Measurements from ENCODE around the gene EPHB1.

The EPHB1 gene

GRCh38 chr3:134887536-134887935 lies 92.5 kb downstream of the EPHB1 start:
- H3K27ac ChIP-seq (ENCODE audit: low read depth, low read length): no peak overlapping the region
- H3K27me3 ChIP-seq (ENCODE audit: control insufficient read depth in 1 of 2, insufficient read depth in 2 of 2, low read length in 2 of 2): no peaks in the 10 kb centered on the region
- H3K9me3 ChIP-seq (ENCODE audit: control insufficient read depth in 1 of 2, low read length in 2 of 2): peaks cover 0 to 3% of the 10 kb centered on the region in 2 donors
- H3K36me3 ChIP-seq (ENCODE audit: control insufficient read depth in 1 of 2, insufficient read depth in 2 of 2, low read length in 2 of 2): no peaks in the 10 kb centered on the region
- H3K4me3 ChIP-seq (ENCODE audit: low read depth in 1 of 2, low read length in 2 of 2): no peak overlapping the region
- H3K4me1 ChIP-seq (ENCODE audit: control insufficient read depth in 1 of 2, insufficient read depth in 2 of 2, low read length in 2 of 2): no peaks in the 10 kb centered on the region
- H3K9ac ChIP-seq (ENCODE audit: low read depth in 1 of 2, low read length in 2 of 2): no peak overlapping the region

DNA sequence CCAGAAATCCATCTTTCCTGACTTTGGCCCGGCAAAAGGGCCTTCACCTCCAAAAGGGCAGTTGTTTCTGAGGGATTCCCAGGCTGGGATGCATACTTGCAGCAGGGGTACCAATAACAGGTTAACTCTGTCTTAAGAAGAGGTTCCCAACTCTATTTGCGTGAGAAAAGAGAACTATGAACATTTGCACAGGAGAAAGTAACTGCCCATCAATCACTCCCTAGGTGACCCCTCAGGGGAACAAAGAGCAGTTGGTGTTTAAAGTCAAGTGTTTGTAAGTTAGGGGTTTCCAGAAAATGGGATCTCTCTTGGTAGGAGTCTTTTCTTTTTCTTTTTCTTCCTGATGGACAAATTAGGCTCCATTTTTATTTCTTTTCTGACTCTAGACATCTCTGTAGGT lies 97.3 kb downstream of the EPHB1 start:
- Histone ChIP-seq H3K4me3 (ENCODE audit: low read depth in 1 of 2, low read length in 2 of 2) (no peak overlapping the region), H3K9me3 (ENCODE audit: control insufficient read depth in 1 of 2, low read length in 2 of 2) (peaks cover 0 to 3% of the 10 kb centered on the region in 2 donors), H3K27me3 (ENCODE audit: control insufficient read depth in 1 of 2, insufficient read depth in 2 of 2, low read length in 2 of 2) (no peaks in the 10 kb centered on the region), H3K36me3 (ENCODE audit: control insufficient read depth in 1 of 2, insufficient read depth in 2 of 2, low read length in 2 of 2) (no peaks in the 10 kb centered on the region), H3K27ac (ENCODE audit: low read depth, low read length) (no peak overlapping the region), H3K4me1 (ENCODE audit: control insufficient read depth in 1 of 2, insufficient read depth in 2 of 2, low read length in 2 of 2) (no peaks in the 10 kb centered on the region), H3K9ac (ENCODE audit: low read depth in 1 of 2, low read length in 2 of 2) (no peak overlapping the region)

DNA sequence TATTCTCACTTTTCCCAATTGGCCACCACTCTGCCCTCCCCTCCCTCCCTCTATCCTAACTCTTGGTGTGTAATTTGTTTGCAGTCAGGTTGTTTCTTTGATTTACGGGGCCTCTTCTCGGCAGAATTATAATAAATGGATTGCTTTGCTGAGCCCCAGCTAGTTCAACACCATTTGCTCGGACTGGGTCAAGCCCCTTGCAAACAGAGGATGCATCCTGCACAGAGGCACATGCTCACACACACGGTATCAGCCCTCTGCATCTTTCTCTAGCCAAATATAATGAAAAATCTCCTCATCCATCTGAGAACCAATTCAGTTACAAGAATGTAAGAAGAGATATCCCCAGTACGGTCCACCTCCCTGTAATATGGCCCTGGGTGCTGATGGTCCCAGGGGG lies 97.7 kb downstream of the EPHB1 start:
- no peaks in the 10 kb centered on the region for H3K4me1 ChIP-seq (ENCODE audit: control insufficient read depth in 1 of 2, insufficient read depth in 2 of 2, low read length in 2 of 2)
- H3K27ac ChIP-seq (ENCODE audit: low read depth, low read length): no peak overlapping the region
- H3K36me3 ChIP-seq (ENCODE audit: control insufficient read depth in 1 of 2, insufficient read depth in 2 of 2, low read length in 2 of 2): no peaks in the 10 kb centered on the region
- peaks cover 0 to 3% of the 10 kb centered on the region in 2 donors for H3K9me3 ChIP-seq (ENCODE audit: control insufficient read depth in 1 of 2, low read length in 2 of 2)
- H3K4me3 ChIP-seq (ENCODE audit: low read depth in 1 of 2, low read length in 2 of 2): no peak overlapping the region
- no peaks in the 10 kb centered on the region for H3K27me3 ChIP-seq (ENCODE audit: control insufficient read depth in 1 of 2, insufficient read depth in 2 of 2, low read length in 2 of 2)
- H3K9ac ChIP-seq (ENCODE audit: low read depth in 1 of 2, low read length in 2 of 2): no peak overlapping the region

DNA sequence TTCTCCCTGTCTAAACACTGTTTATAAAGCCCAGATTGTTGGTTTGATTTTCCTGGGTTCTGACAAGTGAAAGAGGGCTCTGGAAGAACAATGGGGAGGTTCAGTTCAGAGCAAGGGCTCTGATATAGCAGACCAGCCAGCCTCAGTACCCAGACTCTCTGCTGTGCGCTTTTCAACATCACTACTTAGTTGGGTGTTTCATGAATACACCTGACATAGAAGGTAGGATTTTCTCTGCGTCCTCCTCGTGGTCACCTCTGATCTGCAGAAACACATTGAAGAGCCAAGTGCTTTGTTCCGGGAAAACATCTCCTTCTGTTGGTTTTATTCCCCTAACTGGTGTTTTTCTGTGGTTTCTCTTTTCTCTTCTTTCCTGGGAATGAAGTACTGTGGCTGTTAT lies 99.5 kb downstream of the EPHB1 start:
- no peak overlapping the region for H3K27ac ChIP-seq (ENCODE audit: low read depth, low read length)
- no peaks in the 10 kb centered on the region for H3K36me3 ChIP-seq (ENCODE audit: control insufficient read depth in 1 of 2, insufficient read depth in 2 of 2, low read length in 2 of 2)
- H3K9ac ChIP-seq (ENCODE audit: low read depth in 1 of 2, low read length in 2 of 2): no peak overlapping the region
- no peaks in the 10 kb centered on the region for H3K27me3 ChIP-seq (ENCODE audit: control insufficient read depth in 1 of 2, insufficient read depth in 2 of 2, low read length in 2 of 2)
- no peak overlapping the region for H3K4me3 ChIP-seq (ENCODE audit: low read depth in 1 of 2, low read length in 2 of 2)
- no peaks in the 10 kb centered on the region for H3K4me1 ChIP-seq (ENCODE audit: control insufficient read depth in 1 of 2, insufficient read depth in 2 of 2, low read length in 2 of 2)
- peaks cover 0 to 3% of the 10 kb centered on the region in 2 donors for H3K9me3 ChIP-seq (ENCODE audit: control insufficient read depth in 1 of 2, low read length in 2 of 2)

GRCh38 chr3:134895181-134895580 lies 100.1 kb downstream of the EPHB1 start:
- Histone ChIP-seq H3K9ac (ENCODE audit: low read depth in 1 of 2, low read length in 2 of 2) (no peak overlapping the region), H3K36me3 (ENCODE audit: control insufficient read depth in 1 of 2, insufficient read depth in 2 of 2, low read length in 2 of 2) (no peaks in the 10 kb centered on the region), H3K27ac (ENCODE audit: low read depth, low read length) (no peak overlapping the region), H3K27me3 (ENCODE audit: control insufficient read depth in 1 of 2, insufficient read depth in 2 of 2, low read length in 2 of 2) (no peaks in the 10 kb centered on the region), H3K9me3 (ENCODE audit: control insufficient read depth in 1 of 2, low read length in 2 of 2) (peaks cover 0 to 3% of the 10 kb centered on the region in 2 donors), H3K4me3 (ENCODE audit: low read depth in 1 of 2, low read length in 2 of 2) (no peak overlapping the region), H3K4me1 (ENCODE audit: control insufficient read depth in 1 of 2, insufficient read depth in 2 of 2, low read length in 2 of 2) (no peaks in the 10 kb centered on the region)

DNA sequence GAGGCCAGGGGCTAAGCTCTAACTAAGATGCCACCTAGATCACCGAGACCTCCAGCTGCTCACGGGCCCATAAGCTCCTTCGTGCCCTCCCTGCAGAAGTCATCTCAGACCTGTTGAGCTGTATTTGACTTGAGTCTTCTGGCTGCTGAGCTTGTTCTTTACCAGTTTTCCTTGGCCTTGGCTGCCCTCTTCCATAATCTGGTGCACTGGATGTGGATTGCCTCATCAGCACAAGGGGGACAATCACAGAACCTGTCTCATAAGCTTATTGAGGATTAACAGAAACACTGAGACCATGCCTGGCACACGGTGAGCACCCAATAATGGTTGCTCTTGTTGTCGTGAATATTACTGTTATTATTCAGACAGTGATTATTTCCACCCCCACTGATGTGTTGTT lies 101.1 kb downstream of the EPHB1 start:
- Histone ChIP-seq H3K36me3 (ENCODE audit: control insufficient read depth in 1 of 2, insufficient read depth in 2 of 2, low read length in 2 of 2) (no peaks in the 10 kb centered on the region), H3K9ac (ENCODE audit: low read depth in 1 of 2, low read length in 2 of 2) (no peak overlapping the region), H3K4me1 (ENCODE audit: control insufficient read depth in 1 of 2, insufficient read depth in 2 of 2, low read length in 2 of 2) (no peaks in the 10 kb centered on the region), H3K9me3 (ENCODE audit: control insufficient read depth in 1 of 2, low read length in 2 of 2) (peaks cover 0 to 3% of the 10 kb centered on the region in 2 donors), H3K27ac (ENCODE audit: low read depth, low read length) (no peak overlapping the region), H3K4me3 (ENCODE audit: low read depth in 1 of 2, low read length in 2 of 2) (no peak overlapping the region), H3K27me3 (ENCODE audit: control insufficient read depth in 1 of 2, insufficient read depth in 2 of 2, low read length in 2 of 2) (no peaks in the 10 kb centered on the region)

GRCh38 chr3:134896696-134897095 lies 101.6 kb downstream of the EPHB1 start:
- no peak overlapping the region for H3K9ac ChIP-seq (ENCODE audit: low read depth in 1 of 2, low read length in 2 of 2)
- H3K36me3 ChIP-seq (ENCODE audit: control insufficient read depth in 1 of 2, insufficient read depth in 2 of 2, low read length in 2 of 2): no peaks in the 10 kb centered on the region
- no peak overlapping the region for H3K4me3 ChIP-seq (ENCODE audit: low read depth in 1 of 2, low read length in 2 of 2)
- H3K27me3 ChIP-seq (ENCODE audit: control insufficient read depth in 1 of 2, insufficient read depth in 2 of 2, low read length in 2 of 2): no peaks in the 10 kb centered on the region
- no peaks in the 10 kb centered on the region for H3K4me1 ChIP-seq (ENCODE audit: control insufficient read depth in 1 of 2, insufficient read depth in 2 of 2, low read length in 2 of 2)
- H3K27ac ChIP-seq (ENCODE audit: low read depth, low read length): no peak overlapping the region
- peaks cover 0 to under 1% of the 10 kb centered on the region in 2 donors for H3K9me3 ChIP-seq (ENCODE audit: control insufficient read depth in 1 of 2, low read length in 2 of 2)

DNA sequence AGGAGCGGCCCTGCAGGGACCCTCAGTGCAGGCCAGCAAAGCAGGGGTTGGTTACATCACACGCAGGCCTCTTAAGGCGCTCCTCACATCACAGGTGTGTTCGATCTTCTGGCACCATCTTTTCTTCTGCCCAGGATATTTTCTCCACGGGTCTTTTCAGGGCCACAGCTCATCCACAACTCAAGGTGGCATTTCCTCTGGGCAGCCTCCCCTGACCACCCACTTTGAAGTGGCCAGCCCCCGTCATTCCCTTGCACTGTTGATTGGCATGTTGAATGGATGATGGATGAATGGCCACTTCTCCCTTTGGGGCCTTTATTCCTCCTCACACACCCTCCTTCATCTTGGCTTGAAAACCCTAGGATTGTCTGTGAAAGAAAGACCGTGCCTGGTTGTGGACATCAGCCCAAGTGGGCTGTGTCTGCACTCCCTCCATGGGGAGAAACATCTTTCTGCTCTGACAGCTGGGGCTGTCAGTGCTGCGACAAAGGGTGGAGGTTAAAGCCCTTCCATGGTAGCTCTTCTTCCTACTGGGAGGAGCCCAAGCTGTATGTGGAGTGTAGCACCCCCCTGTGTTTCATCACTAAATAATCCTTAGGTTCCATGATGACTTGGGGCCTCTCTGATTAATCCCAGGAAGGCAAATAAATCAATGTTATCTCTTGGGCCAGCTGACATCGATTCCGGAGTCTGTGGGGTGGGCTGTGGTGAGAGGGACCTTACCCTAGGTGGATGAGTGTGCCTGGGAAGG lies 102.5 kb downstream of the EPHB1 start:
- H3K9ac ChIP-seq (ENCODE audit: low read depth in 1 of 2, low read length in 2 of 2): no peak overlapping the region
- H3K9me3 ChIP-seq (ENCODE audit: control insufficient read depth in 1 of 2, low read length in 2 of 2): no peaks in the 10 kb centered on the region
- H3K4me3 ChIP-seq (ENCODE audit: low read depth in 1 of 2, low read length in 2 of 2): no peak overlapping the region
- H3K27me3 ChIP-seq (ENCODE audit: control insufficient read depth in 1 of 2, insufficient read depth in 2 of 2, low read length in 2 of 2): no peaks in the 10 kb centered on the region
- no peaks in the 10 kb centered on the region for H3K4me1 ChIP-seq (ENCODE audit: control insufficient read depth in 1 of 2, insufficient read depth in 2 of 2, low read length in 2 of 2)
- no peak overlapping the region for H3K27ac ChIP-seq (ENCODE audit: low read depth, low read length)
- H3K36me3 ChIP-seq (ENCODE audit: control insufficient read depth in 1 of 2, insufficient read depth in 2 of 2, low read length in 2 of 2): no peaks in the 10 kb centered on the region

DNA sequence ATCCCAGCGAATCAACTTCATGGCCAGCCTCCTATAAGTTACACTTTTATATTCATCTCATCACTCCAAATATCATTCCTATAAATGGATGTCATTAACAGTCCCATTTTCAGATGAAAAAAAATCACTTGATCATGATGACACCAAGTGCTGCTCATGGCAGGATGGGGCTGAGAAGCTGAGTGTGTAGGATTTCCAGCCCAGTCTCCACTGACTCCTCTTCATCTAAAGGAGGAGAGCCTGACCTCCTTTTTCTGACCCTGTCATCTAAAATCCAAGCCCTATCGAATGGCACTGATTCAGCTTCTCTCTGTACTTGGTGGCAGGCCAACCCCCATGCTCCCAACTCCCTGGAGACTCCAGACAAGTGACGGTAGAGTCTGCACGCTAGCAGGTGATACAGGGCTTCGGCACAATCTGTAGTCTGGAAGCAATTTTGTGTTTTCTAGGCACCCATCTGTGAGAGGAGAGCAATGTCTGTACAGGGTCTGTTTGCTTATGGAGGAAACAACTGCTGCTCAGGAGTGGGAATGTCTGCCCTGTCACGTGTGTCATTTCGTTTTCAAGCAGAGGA lies 103.2 kb downstream of the EPHB1 start:
- Histone ChIP-seq H3K9ac (ENCODE audit: low read depth in 1 of 2, low read length in 2 of 2) (no peak overlapping the region), H3K27ac (ENCODE audit: low read depth, low read length) (no peak overlapping the region), H3K36me3 (ENCODE audit: control insufficient read depth in 1 of 2, insufficient read depth in 2 of 2, low read length in 2 of 2) (no peaks in the 10 kb centered on the region), H3K4me1 (ENCODE audit: control insufficient read depth in 1 of 2, insufficient read depth in 2 of 2, low read length in 2 of 2) (no peaks in the 10 kb centered on the region), H3K27me3 (ENCODE audit: control insufficient read depth in 1 of 2, insufficient read depth in 2 of 2, low read length in 2 of 2) (no peaks in the 10 kb centered on the region), H3K4me3 (ENCODE audit: low read depth in 1 of 2, low read length in 2 of 2) (no peak overlapping the region), H3K9me3 (ENCODE audit: control insufficient read depth in 1 of 2, low read length in 2 of 2) (no peaks in the 10 kb centered on the region)

DNA sequence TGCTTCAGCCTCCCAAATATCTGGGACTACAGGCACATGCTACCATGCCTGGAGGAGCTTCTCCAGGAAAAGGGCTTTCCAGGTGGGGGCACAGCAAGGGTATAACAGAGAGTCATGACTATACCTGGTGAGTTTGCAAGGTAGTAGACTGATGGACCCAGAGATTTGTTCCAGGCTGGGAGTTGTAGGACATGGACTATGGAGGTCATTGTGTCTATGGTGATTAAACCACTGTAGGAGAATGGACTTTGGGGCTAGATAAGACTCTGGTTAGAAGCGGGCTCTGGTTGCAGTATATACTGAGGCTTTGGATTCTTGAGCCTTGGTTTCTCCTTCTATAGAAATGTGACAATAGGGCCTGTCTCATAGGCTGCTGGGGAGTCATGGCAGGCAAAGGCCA lies 104.7 kb downstream of the EPHB1 start:
- H3K9me3 ChIP-seq (ENCODE audit: control insufficient read depth in 1 of 2, low read length in 2 of 2): no peaks in the 10 kb centered on the region
- H3K4me3 ChIP-seq (ENCODE audit: low read depth in 1 of 2, low read length in 2 of 2): no peak overlapping the region
- no peaks in the 10 kb centered on the region for H3K4me1 ChIP-seq (ENCODE audit: control insufficient read depth in 1 of 2, insufficient read depth in 2 of 2, low read length in 2 of 2)
- no peaks in the 10 kb centered on the region for H3K36me3 ChIP-seq (ENCODE audit: control insufficient read depth in 1 of 2, insufficient read depth in 2 of 2, low read length in 2 of 2)
- no peak overlapping the region for H3K27ac ChIP-seq (ENCODE audit: low read depth, low read length)
- no peak overlapping the region for H3K9ac ChIP-seq (ENCODE audit: low read depth in 1 of 2, low read length in 2 of 2)
- no peaks in the 10 kb centered on the region for H3K27me3 ChIP-seq (ENCODE audit: control insufficient read depth in 1 of 2, insufficient read depth in 2 of 2, low read length in 2 of 2)

All from duodenal mucosa (tissue), 2 donors.